Non-pigmented ciliary epithelial cell (primary cell): ENCODE data around the gene EXOC2.
"Not testable (repeated sequence)": the region's sequence is repeated elsewhere in the genome, so short reads cannot be mapped to it uniquely, and the experiment has no call there.

Experiments used
- DNase-seq: peaks from one replicate; pipeline ENCODE4 v3.0.0-alpha.2; 2010; ENCODE audit warnings: low read depth

The EXOC2 gene

DNA sequence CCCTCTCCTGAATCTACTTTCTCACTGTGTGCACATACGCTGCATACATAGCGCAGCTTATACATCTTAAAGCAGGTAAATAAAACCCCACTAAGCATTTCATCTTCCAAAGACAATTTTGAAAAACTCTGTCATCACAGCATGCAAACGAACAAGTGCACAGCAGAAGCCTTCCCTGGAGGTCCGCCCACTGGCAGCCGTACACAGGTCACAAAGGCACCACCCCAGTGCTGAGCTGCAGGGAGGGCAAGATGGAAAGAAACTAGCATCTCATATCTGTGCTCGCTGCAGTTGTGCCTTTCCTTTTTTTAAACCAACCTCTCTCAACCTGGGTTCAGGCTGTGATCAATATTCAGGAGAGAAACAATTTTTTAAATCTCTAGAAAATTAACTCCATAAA, 109.3 kb downstream of the EXOC2 start:
- DNase-seq, result no peak

DNA sequence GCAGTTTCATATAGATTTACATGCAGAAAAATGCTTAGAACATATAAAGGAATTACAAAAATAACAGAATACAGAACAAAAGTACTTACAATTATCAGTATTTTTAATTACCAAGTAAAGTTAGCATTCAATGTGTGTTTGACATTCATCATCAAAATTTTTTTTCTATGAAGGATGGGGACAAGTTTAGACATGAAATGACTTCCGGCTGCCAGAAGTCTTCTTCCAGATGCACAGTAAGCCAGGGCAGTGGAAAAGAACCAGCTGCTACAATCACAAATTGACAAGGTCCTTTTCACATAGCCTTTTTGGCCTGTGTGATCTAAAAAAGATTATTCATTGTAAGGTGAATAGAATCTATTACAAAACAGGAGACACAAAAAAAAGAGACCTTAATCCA, 109.8 kb downstream of the EXOC2 start:
- DNase-seq, result no peak

DNA sequence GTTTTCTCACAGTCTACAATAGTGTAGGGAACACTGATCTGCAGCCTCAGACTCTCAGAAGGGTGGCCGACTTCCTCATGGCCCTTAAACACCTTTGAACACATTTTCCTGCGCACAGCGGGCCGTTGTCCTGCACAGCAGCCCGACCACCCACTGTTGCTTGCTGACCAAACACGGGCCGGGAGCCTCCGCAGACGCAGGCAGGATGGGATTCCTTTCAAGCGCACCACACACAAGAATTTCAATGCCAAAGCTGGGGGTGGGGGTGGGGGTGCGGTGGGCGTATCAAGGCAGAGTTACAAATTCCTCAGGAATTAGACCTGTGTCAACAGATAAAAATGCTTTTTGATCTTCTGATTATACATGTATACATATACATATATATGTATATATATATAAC, 110.6 kb downstream of the EXOC2 start:
- DNase-seq, result no peak

DNA sequence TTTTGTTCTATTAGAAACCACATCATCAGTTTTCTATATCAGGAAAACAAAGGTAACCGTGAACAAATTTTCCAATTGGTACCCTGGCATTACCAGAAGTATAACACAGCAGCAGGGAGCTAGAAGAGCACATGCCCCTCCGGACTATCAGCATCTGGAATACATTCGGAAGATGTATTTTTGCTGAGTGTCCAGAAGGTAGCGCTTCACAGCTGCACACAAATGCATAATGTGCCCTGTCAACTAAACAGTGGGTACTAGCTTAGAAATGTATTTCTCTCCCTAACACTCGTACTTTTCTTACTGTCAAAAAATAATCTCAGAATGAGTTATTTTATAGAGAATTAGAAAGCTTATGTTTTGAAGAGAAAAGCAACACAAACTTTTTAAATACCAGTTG, 113.6 kb downstream of the EXOC2 start:
- DNase-seq, result no peak

DNA sequence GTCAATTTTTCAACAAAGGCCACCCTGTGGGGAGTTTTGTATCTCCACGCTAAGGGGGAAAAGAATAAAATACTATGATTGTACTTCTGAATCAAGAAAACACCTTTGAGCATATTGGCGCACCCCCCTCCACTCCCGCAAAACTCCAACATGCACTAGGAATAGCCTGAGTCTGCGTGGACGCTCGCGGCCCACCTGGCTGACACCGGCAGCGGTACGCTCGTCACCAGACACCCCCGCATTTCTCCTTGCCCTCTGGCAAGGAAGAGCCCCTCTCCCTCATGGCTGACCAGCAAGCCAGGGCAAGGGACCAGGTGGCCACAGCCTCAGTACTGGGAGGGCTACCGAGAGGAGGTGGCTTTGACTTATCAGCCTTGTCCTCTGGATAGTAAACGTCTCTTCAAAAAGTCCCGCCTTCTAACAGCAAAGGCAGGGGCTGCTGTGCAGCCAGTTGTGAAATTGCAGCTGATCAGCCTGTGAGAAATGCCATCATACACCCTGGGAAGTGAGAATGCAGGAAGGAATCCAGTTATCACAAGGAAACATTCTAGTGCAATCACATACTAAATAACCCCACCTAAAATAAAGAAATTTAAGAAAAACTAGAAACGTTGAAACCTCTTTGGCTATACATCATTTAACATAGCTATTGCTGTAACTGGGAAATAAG, 120.2 kb downstream of the EXOC2 start:
- DNase-seq, result no peak

DNA sequence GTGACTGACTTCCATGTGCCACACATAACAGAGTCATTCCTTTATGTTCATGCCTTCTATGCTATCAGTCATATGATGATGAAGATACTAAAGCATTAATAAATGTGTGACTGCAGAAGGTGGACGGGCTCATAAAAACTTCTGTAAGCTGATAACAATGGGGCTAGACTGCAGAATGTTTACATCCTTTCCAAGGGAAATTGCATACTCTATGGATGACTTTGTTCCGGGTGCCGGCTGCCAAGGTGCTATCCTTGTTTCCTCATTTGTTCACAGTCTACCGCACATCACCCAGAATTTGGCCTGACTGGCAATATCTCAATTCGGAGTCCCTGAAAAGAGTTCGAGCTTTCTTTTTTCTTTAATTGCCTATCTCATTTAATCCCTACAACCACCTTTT, 121.0 kb downstream of the EXOC2 start:
- DNase-seq, result no peak

DNA sequence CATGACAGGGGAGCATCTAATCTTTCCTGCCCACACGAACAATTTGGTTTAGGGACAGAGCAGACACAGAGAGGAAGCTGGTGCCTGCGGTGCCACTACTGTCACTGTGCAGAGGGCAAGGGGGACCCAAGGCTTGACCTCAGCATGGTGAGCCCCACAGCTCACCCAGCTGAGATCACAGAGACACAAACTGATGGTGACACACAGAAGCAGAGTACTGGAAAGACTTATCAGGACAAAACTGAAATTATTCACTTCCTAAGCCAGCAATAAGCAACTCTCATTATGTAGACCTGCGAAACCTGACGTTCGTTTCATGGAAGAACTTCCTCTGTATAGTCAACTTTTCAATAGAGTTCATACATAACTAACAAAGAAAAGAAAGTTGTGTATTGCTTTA, 122.1 kb downstream of the EXOC2 start:
- DNase-seq, result no peak

DNA sequence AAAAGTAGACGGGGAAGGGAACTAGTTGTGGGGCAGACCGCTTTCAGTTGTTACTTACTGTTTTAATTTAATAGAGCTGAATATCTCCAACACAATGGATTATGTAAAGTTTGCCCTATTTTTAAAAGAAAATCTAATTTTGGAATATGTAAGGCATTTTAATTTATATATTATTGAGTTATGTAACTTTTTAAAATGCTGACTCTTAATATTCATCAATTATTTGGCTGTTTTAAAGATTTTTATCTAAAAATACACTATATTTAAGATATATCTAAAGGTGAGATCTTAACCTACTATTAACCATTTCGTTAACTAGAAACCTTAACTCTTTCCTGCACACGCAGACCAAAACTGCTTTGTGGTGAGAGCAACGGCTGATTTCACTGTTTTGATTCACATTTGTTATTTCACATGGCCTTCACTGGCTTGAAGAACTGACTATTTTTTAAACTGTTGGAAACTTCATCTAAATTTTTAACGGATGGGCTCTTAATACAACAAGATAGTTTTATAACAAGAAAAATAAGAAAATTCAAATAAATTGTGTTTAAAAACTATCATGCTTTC, 123.9 kb downstream of the EXOC2 start:
- DNase-seq, result no peak

DNA sequence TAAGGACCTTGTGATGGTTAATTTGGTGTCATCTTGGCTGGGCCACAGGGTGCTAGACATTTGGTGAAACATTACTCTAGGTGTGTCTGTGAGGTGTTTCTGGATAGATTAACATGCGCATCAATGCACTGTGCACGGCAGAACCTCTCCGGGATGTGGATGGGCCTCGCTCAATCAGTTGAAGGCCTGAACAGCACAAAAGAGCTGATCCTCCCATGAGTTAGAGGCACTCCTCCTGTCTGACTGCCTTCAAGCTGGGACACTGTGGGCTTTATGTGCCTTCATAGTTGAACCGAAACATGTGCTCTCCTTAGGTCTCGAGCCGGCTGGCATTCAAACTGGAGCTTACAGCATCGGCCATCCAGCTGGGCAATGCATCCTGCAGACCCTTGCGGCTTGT, 124.9 kb downstream of the EXOC2 start:
- no peak for DNase-seq

DNA sequence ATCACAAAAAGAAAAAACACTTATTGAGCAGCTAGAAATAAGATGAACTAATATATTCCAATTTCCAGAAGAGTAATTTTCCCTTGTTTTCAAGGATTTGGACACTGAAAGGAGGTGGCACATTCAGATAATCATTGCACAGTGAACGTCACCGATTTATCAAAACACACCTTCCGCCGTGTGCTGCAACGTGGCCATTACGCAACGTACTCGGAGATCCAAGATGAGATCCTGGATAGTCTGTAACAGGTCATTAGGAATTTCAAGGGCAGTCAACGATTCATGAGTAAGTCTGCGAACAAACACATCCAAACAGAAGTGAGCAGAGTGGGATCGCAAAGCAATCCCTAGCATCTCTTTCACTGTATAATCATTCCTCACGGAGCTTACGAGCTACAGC, 129.1 kb downstream of the EXOC2 start:
- DNase-seq, result no peak

DNA sequence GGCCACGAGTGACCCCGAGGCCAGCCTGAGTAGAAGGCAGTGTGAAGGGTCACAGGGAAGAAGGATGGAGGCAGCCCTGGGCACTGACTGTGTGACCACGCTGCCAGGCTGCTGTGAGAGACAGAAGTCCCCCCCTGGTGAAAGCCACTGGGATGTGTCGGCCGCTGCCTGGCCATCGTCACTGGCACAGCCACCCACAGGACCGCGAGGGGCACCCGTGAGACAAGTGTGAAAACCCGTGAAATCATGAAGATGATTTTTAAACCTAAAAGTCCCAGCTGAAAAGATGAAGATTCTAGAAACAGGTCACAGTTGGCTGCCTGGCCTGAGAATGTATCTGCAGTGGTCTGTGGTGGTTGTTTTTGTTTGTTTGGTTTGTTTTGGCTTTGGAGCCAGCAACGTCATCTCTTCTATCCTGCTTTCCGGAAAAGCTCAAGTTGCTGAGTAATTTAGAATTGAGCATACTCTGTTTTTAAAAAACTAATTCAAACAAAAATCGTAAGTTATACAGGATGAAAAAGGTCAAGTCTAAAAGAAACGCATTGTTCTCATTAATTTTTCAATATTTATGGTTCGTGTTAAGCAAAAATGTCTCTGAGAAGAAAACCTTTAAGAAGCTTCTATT, 130.8 kb downstream of the EXOC2 start:
- no peak for DNase-seq

DNA sequence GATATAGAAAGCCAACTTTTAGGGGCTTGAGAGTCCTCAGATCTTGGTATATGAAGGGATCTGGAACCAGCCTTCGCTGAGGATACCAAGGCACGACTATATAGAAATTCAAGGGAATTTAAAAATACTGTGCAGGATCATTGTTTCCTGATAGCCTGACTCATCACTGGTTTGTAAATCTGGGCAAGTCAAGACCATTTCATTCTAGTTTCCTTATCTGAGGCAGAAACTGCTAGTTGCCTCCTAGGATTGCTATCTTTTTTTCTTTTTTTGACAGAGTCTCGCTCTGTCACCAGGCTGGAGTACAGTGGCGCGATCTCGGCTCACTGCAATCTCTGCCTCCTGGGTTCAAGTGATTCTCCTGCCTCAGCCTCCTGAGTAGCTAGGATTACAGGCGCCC, 131.6 kb downstream of the EXOC2 start:
- DNase-seq, result not testable (repeated sequence)

DNA sequence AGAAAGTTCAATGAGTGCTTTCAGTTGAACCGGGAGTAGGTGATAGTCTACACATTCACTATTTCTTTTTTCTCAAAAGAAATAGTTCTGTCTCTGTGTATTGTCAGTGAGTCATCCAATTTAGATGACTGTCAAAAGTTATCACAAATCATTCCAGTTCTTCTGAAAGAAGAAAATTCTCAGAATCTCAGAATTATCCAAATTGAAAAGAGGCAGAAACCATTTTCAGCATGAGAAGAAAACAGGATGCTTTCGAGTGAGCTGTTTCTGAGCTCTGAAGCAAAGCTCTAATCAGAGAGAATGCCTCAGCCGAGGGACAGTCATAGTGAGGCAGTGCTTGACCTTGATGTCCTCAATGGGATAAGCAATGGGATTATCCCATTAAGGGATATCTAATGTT, 134.0 kb downstream of the EXOC2 start:
- no peak for DNase-seq

DNA sequence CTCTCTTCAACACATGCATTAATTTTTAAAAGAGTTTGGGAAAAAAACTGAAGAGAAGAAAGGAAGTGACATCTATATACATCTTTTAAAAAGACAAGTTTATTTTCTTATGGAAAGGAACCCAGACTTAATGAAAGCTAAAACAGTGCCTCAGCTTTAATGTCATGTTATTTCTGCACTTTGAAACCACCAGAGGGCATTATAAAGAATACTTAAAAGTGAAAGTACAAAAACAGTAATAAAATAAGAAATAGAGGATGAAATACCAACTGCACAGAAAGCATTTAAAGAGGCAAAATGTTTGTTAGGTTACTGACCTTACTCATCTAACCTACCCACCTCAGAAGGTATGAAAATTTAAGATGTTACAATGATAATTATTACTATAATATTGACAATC, 134.8 kb downstream of the EXOC2 start:
- DNase-seq, result no peak

DNA sequence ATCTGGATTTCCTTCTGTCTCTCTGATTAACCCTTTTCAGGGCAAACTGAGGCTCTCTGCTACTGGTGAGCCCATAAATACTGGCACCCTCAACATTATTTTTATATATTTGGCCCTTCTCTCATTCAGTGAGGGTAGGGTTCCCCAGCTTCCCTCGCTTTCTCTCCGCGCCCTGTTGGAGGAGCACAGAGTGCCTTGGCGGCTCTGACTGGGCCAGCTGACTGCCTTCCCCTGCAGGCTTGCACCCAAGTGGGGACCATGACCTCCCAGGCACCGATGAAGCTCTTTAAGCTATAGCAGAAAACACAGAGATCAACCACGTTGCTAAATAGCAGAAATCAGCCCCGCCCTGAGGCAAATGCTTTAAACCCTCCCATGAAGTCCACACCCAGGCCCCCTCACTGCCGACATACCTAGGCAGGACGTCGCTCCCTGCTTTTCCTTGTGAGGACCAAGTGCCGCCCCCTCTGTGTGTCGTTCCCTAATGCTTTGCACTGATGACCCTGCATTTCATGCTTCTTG, 141.0 kb downstream of the EXOC2 start:
- DNase-seq, result no peak

DNA sequence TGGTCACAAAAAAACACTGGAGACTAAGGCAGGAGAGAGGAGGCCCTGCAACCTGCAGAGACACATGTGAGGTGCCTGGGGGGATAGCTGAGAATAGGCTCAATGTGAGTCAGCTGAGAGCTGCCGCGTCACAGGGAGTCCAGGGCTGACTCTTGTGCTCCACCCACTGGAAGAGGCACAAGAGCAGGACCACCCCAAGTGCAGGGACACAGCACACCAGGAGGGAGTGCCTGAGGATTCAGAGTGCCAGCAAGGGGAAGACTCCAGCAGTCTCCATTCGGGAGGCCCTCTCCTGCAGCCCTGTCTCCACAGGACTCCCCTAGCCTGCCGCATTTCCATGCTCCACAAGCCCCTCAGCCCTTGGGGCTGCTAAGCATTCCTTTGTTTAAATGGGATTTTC, 141.5 kb downstream of the EXOC2 start:
- peak; percentile 9 for DNase-seq

DNA sequence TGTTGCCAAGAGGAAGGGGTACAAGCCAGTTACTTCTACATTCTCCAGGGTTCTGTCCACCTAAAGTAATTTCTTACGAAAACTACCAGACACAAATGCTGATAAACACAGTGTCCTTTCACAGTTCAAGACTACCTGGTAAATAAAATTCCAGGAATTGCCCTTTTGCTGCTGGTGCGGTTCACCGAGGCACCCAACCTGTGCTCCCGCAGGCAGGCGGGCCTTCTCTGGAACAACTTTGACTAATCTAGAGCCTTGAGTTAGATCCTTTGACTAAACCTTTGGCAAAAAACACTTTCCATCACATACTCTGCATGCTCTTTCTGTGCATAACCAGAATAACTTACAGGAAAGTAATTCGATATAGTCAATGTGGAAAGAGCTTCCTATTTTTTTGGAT, 143.0 kb downstream of the EXOC2 start:
- no peak for DNase-seq

DNA sequence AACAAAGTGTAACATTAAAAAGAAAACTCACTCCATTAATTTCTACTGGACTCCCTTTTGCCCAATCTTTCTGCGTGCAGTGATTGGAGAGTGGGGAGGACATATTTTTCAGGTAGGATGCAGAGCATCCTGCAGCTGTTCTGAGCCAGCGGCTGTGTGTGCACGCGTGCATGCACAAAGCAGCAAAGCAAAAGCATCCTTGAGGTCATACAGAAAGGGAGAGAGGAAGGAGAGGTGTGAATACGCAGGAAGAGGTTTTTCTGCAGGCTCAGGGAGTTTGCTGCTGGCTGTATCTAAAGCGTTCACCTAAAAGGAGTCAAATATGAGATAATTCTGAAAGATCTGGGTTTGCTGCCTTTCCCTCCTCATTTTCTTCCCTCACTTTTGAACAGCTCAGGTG, 144.4 kb downstream of the EXOC2 start:
- DNase-seq, result no peak

DNA sequence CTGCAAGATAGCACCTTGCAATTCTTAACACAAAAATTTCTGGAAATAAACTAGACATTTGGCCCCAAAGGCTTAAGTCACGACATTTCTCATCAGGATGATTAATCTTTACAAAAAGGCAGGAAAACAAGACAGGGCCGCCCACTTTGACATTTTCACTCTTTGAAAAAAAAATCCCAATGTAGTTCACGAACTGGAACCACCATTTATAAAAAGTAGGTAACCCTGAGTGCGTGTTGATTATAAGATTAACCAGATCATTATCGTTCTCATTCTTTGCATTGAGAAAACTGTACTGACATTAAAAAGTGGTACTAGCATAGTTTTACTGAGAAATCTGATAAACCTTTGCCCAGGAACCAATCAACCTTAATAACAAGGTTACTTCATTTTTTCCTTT, 144.8 kb downstream of the EXOC2 start:
- DNase-seq, result no peak

DNA sequence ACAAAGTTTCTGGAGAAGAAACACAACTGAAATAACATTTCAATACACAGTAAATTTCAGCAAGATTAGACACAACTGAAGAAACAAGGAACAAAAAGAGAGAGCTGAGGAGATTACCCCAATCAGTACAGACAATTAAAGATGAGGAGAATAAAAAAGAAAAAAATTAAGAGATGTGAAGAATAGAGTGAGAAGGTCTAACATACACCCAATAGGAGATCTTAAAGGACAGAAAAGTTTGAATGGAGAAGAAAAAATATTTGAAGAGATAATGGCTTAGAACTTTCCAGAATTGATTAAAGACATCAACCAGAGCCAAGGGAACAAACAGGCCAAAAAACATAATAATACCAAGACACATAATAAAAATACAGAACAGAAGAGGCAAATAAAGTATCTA, 152.4 kb downstream of the EXOC2 start:
- DNase-seq, result no peak

DNA sequence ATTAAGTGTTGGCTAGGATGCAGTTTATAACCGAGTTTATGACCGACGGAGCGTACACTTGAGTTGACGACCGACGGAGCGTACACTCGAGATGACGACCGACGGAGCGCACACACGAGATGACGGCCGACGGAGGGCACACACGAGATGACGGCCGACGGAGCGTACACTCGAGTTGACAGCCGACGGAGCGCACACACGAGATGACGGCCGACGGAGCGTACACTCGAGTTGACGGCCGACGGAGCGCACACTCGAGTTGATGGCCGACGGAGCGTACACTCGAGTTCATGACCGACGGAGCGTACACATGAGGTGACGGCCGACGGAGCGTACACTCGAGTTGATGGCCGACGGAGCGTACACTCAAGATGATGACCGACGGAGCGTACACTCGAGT, 155.8 kb downstream of the EXOC2 start:
- DNase-seq, result no peak

DNA sequence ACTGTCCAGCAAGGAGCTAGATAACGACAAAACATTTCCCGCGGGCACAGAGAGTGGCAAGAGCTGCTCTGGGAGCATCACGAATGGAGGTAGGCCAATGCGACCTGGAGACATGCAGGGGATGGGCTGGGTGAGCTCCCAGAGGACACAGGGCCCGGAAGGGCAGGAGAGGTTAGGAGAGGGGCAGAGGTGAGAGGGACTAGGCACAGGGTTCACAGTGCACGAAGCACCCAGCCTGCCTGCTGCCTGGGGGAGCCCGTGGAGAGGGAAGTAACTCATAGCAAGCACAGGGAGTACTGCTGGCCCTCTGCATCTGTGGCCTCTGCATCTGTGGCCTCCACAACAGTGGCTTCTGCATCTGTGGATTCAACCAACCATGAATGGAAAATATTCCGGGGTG, 162.5 kb downstream of the EXOC2 start:
- DNase-seq, result no peak

DNA sequence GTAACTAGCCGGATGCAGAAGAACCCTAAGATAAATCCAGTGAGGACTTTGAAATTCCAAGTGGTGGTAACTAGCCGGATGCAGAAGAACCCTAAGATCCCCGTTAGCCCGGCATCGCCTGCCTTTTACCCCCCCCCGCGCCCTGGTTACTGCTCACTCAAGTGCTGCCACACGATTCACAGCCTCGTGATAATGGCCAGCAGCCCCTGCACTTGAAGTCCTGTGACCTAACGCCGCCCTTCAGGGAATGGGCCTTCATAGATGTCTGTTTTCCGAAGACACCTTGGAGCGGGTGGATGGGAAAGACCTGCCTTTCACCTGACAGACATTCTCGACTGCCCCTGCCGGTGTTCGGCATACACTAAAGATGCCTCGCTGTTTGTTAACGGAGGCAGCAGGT, 163.9 kb downstream of the EXOC2 start:
- DNase-seq, result no peak
